Fibroblast of skin of right quadriceps (primary cell): ENCODE results near the gene RBM23.
A peak's percentile ranks its signal among the peaks of the same experiment; 100 is the strongest.
"Not testable (repeated sequence)": the region's sequence is repeated elsewhere in the genome, so short reads cannot be mapped to it uniquely, and the experiment has no call there.

Experiments used
- DNase-seq: peaks from one replicate; pipeline ENCODE4 v3.0.0-alpha.2; 2013

RBM23 gene

DNA sequence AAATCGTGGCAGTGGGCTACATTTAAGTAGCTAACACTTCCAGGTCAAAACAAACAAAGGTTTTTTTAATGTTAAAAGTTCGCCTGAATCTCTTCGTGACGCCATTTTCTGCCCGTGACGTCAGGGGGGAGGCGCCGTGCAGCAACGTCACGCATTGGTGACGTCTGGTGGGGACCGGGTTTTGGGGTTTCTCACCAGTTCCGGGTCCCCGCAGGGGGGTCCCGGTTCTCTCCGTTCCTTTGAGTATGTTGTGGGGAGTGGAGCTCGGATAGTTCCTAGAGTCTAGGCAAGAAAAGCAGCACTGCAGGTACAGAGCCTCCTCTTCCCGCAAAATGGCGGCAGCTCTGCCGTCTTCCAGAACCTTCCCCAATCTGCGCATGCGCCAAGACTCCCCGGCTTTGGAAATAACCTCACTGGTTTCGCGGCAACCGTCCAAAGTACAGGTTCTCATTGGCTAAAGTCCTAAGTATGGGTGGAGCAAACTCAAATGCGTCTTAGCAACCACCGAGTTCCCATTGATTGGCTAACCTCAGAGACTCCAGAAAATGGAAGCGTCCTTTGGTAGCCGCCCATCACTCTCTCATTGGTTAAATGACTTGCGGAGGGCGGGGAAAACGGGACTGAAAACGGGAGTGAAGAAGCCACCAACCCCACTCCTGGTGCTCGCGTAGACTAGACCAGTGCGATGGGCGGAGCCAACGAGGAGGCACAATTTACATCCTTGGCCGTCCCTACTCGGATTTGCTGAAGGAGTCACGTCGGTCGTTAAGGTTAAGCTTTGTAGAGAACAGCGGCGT is at the start of gene RBM23:
RBM23 (minus strand) TSS at position 346 of the 797 bp plus-strand sequence.
- peak; percentile 100 for DNase-seq

- no peak for DNase-seq
Measured at GRCh38 chr14:22966783-22967269, 47.9 kb upstream of the RBM23 start.

DNA sequence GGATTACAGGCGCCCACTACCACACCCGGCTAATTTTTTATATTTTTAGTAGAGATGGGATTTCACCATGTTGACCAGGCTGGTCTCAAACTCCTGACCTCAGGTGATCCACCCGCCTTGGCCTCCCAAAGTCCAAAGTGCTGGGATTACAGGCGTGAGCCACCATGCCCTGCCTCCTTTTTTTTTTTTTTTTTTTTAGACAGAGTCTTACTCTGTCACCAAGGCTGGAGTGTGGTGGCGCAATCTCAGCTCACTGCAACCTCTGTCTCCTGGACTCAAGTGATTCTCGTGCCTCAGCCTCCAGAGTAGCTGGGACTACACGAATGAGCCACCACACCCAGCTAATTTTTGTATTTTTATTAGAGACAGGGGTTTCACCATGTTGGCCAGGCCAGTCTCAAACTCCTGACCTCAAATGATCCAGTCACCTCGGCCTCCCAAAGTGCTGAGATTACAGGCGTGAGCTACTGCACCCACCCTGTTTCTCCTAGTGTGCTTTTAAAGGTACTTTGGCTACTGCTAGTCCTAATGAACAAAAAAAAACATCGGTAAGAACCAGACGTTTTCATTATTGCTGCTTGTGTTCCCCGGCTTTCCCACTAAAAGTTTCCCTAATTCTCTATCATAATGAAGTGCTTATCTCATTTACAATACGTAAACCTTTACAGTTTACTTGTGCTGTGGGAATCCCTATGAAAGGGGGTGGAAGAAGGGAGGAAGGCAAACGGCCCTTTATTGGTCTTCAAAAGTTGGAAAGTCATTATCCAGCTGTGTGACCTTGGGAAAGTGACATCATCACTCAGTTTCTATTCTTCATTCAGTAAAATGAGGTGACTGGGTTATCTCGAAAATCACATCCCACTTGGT is 47.2 kb upstream of the RBM23 start:
- DNase-seq, result not testable (repeated sequence)

DNA sequence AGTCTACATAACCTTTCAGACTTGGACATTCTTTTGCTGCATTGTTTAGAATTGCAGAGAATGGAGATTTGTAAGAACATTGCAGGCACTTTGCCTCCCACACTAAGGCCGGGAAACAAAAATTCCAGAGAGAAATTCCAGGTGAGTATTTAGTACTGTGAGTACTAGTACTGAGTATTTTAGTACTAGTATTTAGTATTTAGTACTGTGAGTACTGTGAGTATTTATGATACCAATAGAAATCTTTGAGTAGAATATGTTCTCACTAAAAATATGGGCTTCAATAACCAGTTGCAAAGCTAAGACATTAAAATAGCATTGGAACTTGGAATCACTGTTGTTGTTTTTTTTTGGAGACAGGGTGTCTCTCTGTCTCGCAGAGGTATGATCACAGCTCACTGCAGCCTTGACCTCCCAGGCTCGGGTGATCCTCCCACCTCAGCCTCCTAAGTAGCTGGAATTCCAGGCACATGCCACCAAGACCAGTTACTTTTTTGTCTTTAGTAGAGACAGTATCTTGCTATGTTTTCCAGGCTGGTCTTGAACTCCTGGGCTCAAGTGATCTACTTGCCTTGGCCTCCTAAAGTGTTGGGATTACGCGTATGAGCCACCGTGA is 43.2 kb upstream of the RBM23 start:
- no peak for DNase-seq

GRCh38 chr14:22955702-22956569 is 37.0 kb upstream of the RBM23 start:
- no peak for DNase-seq

DNA sequence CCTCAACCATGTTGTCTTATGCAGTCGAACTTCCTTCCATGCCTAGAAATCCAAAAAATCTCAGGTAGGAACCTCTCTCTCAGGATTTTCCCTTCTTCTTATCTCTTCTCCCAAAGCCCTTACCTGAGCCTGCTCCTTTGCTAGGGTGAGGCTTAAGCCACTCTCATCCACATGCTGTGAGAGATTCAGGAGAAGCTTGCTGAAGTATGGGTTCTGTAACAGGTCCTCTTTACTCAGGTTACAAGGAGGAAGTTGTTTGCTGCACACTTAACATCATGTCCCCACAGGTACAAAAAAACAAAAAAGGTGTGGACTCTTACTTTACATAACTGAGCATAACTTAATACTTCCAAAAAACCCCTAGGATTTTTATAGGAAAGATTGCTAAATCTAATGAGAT is 33.5 kb upstream of the RBM23 start:
- DNase-seq, result no peak

DNA sequence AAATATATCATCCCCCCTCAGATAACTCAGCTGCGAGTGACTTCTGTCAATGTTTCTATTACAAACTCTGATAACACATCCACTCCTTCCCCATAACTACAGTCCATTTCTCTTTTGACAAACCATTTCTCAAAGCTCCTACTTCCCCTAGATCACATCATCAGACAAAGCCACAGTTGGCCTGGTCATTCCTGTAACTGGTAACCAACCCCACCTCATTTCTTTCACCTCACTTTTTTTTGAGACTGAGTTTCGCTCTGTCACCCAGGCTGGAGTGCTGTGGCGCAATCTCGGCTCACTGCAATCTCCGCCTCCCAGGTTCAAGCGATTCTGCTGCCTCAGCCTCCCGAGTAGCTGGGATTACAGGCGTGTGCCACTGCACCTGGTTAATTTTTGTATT is 32.8 kb upstream of the RBM23 start:
- not testable (repeated sequence) for DNase-seq

DNA sequence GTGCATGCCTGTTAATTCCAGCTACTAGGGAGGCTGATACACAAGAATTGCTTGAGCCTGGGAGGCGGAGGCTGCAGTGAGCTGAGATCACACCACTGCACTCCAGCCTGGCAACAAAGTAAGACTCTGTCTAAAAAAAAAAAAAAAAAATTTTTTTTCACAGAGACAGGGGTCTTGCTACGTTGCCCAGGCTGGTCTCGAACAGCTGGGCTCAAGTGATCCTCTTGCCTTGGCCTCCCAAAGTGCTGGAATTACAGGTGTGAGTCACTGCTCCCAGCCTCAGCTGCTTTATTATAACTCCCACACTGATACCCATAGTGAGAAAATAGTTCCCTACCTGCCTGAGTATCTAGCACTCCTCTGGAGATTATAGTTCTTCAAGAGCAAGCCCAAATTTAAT is 26.7 kb upstream of the RBM23 start:
- DNase-seq, result no peak

DNA sequence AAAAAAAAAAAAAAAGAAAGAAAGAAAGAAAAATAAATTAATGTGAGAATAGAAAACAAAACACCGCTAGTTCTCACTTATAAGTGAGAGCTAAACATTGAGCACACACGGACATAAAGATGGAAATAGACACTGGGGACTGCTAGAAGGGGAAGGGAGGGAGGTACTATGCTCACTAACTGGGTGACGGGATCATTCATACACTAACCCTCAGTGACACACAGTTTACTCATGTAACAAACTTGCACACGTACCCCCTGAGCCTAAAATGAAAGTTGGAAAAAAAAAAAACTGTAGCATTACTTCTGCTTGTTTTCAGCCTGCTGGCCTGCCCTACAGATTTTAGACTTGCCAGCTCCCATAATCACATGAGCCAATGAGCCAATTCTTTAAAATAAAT is 20.7 kb upstream of the RBM23 start:
- DNase-seq, result peak; percentile 69

DNA sequence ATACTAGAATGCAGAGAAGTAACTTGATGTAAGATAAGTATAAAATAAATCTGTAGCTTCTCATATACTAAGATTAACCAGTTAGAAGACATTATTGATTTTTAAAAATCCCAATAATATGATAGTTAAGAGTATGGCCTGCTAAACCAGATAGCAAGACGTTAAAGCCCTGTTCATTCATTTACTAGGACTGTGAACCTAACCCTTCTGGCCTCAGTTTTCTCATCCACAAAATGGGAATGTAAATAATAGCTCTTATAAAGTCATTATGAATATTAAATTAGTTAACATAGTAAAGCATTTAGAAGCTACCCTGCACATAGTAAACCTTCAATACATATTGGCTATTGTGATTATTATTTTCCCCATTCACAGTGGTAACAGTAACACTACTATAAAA is 16.2 kb upstream of the RBM23 start:
- DNase-seq, result no peak

DNA sequence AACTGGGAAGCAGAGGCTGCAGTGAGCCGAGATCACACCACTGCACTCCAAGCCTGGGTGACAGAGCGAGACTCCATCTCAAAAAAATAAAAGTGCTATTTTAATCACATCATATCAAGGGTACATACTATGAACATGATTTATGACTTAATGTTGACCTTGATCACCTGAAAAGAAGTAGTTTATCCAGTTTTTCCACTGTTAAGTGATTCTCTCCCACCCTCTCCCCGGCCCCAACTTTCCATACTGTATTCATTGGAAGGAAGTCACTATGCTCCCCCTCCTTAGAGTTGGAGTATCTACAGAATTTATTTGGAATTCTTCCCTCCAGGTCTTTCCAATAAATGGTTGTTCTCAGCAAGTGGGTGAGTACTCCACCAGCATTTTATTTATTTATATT is 13.2 kb upstream of the RBM23 start:
- DNase-seq, result no peak

- DNase-seq, result no peak
Measured at GRCh38 chr14:22929961-22930364, 11.0 kb upstream of the RBM23 start.

DNA sequence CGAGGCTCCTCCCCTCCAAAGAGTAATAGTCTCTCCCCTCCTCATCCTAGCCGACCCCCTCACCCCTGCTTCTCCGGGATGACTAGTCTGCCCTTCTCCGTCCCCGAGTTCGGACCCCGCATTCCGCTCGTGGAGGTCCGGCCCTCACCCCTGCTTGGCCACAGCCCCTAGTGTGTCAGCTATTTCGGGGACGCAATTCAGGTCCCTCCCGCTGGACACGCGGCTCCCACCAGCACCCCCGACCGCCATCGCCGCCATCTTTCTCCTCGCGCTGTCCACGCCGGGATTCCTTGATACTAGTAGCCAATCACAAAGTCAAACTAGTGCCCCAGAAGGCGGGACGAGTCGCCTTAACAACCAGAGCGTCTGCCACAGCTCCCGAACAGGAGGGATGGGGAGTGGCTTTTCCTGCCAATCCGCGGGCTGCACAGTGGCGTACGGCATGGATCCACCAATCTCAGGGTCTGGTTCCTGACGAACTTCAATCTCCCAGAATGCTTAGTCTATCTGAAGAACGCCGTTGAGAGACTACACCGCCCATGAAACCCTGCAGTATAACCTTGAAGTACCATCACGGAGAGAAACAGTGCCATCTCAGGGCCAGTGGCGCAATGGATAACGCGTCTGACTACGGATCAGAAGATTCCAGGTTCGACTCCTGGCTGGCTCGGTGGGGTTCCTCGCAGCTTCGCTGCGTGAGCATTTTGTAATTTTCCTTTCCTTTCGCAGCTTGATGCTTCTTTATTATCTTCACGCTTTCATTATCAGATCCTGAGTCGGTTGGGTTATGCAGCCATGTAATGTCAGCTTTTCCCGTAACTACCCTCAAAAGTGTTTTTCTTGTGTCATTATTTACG is 10.4 kb upstream of the RBM23 start, which contains the start of gene PRMT5:
PRMT5 (minus strand) TSS at position 273 of the 857 bp plus-strand sequence; CDS start at position 258, 15 bp downstream.
- DNase-seq, result peak; percentile 100

- DNase-seq, result no peak
Measured at GRCh38 chr14:22928237-22929103, 9.5 kb upstream of the RBM23 start.

DNA sequence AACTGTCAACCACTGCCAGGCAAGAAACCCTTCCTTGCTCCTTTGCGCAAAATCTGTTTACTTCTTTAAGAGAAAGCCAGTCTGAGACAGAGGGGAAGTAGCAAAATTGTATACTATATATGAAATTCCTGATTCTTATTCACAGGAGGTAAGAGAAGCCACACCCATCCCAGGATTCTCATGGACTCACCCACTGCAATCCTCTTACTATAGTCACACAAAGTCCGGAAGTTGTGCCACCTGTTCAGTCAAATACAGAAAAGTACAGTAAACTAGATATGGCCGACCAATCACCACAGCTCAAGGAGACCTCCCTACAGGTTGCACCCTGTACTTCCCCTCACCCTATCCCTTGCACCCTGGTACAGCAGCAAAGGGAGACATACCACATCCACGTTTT is 7.4 kb upstream of the RBM23 start:
- no peak for DNase-seq

DNA sequence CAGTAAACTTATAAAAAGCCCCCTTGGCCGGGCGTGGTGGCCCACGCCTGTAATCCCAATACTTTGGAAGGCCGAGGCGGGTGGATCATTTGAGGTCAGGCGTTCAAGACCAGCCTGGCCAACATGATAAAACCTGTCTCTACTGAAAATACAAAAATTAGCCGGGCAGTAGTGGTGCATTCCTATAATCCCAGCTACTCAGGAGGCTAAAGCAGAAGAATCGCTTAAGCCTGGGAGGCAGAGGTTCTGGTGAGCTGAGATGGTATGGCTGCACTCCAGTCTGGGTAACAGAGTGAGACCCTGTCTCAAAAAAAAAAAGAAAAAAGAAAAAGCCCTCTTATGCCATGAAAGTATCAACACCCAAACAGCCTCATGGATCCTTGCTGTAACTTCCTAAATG is 6.6 kb upstream of the RBM23 start:
- DNase-seq, result no peak

- DNase-seq, result no peak
Measured at GRCh38 chr14:22923746-22924145, 4.8 kb upstream of the RBM23 start.

DNA sequence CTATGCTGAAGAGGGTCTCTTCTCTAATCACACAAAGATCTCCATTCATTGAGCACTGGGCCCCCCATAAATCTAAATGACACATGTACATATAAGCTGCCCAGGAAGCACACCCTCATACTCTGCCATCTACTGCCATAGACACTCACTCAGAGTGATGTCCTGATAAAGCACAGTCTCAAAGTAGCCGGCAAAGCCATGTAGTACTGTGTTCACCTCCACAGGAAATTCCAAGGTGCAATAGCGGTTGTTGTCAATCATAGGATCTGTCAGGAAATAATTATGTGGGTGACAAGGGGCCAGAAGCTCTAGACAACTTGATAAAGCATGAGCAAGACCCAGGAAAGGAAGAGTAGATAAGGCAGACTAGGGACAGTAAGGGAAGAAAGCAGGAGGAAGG is 3.3 kb upstream of the RBM23 start:
- no peak for DNase-seq

- DNase-seq, result no peak
Measured at GRCh38 chr14:22920697-22921096, 1.7 kb upstream of the RBM23 start.

DNA sequence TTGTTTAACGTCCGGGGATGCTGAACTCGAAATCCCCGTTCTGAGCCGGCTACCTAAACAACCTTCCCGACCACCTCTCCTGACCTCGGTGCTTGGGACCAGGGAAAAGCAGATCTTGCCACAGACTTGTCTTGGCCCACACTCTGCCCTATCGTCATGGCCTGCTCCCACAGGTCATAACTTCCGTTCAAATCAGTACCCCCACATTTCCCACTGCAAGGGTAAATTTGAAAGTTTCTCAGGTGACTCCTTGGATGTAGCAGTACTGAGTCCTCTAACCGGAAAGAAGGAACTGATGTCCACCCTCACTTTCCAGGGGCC is 612 bp upstream of the RBM23 start:
- no peak for DNase-seq
